Myocyte (in vitro differentiated cells): Measurements from ENCODE around the gene DLL1. TPM values are rescaled to one million over a fixed set of nuclear protein-coding genes. Genes with fewer than 3 reads are reported as not detected.
"Not testable (repeated sequence)": the region's sequence is repeated elsewhere in the genome, so short reads cannot be mapped to it uniquely, and the experiment has no call there.

Experiments
- DNase-seq: peaks from one replicate; pipeline ENCODE4 v3.0.0-alpha.2; 2012; ENCODE audit warnings: low read depth
- total RNA-seq: library from RNA; depleted of rRNA; stranded (reverse); fragments of >200 nt; gene quantifications from 2 replicates; pipeline ENCODE4 v1.2.3, GENCODE V29; 2014

The DLL1 gene
- total RNA-seq, 1 donor from 2014 or later = 38.7 TPM

DNA sequence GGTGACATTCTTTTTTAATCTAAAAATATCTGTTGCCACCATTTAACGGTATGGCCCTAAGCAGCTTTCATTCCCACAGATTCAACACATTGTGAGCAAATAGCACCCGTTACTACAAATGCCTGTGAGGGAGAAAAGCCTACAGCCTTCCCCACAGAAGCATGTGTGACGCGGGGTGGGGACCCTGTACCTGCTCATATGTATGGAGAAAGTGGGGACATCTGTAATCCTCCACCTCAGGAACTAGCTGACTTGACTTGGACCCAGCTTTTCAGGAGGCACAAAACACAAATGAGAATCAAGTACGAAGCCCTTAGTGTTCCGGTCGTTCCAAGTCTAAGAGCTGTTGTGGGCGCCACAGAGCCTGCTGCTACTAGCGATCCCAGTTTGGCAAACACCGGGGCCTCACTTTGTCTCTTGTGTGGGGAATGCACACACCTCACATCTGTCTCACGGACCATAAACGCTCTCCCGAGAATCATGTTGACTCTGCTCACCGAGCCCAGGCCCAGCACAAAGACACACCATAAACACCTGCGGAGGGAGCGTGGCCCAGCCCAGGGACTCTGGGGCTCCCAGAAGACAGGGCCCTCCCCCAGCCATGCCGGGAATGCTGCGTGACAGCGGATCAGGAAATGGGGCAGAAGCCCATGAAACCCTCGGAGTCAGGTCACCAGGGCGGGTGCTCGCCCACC, 21.6 kb downstream of the DLL1 start:
- DNase-seq = no peak

DNA sequence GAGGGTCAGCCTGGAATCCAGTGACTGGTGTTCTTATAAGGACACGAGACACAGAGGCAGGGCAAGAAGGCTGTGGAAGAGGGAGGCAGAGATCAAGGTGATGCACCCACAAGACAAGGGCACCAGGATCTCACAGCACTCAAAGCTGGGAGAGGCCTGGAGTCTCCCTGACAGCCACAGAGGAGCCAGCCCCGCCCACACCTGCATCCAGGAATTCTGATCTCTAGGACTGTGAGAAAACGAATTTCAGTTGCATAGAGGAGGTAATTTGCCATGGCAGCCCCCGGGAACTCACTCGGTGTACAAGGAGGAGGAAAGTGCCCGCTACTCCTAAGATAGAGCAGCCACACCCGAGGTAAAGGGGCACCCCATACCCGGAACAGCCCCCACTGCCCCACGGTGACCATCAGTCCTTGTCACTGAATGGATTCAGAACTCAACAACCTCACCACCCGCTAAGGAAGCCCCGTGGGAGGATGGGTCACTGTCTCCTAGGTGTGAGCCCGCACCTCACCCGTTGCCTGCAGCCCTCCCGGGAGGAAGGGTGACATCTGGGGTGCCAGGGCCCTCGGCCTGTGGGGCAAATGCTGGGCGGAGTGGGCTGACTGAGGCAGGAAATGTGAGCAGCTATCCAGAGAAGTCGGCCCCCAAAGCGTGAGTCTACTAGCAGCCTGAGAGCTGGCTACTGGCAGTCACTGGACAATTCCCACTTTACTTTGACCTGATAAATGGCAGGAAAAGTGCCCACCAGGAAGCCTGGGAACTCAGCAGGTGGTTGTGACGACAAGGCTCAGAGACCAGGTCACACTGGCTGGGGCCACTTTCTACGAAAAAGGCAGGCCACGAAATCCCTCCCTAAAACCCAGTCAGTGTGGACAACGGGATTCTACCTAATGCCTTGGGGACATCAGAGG, 22.4 kb downstream of the DLL1 start:
- no peak for DNase-seq

GRCh38 chr6:170267688-170268087, 23.2 kb downstream of the DLL1 start:
- no peak for DNase-seq

- peak; percentile 93 for DNase-seq
Observed at GRCh38 chr6:170266061-170266825, 24.6 kb downstream of the DLL1 start.

DNA sequence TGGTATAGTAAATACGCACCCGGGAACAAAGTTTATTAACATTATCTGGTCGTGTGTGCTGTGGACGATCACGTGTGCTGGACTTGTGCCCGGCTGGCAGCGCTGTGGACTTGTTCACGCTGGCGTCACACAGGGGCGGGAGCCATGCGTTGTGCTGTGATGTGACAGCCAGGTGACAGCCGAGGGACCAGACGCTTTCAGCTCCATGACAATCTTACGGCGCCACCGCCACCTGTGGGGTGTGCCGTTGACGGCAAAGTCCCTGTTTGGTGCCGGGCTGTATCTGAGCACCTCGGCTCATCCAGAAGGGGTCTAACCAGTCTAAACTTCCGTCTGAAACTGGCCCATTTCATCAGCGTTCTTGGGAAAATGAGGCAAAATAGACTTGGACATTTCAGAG, 25.2 kb downstream of the DLL1 start:
- DNase-seq = peak; percentile 48

GRCh38 chr6:170264644-170265043, 26.2 kb downstream of the DLL1 start:
- not testable (repeated sequence) for DNase-seq

GRCh38 chr6:170264086-170264485, 26.8 kb downstream of the DLL1 start:
- DNase-seq = no peak

DNA sequence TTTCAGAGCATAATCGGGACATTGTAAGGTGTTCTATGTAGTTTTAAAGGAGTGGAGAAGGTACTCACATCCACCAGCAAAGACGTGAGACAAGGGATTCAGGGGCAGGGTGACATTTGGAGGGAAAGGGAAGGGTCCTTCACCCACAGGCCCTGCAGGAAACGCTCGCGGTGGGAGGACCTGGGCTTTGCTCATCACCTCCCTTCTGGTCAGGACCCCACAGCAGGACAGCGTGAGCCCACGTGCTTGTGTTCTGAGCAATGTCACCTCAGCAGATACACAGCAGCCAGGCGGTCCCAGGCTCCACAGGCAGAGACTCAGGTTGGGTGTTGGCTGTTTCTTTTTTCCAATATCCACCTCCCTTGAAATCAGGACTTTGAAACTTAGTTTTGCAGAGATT, 27.5 kb downstream of the DLL1 start:
- DNase-seq = no peak

DNA sequence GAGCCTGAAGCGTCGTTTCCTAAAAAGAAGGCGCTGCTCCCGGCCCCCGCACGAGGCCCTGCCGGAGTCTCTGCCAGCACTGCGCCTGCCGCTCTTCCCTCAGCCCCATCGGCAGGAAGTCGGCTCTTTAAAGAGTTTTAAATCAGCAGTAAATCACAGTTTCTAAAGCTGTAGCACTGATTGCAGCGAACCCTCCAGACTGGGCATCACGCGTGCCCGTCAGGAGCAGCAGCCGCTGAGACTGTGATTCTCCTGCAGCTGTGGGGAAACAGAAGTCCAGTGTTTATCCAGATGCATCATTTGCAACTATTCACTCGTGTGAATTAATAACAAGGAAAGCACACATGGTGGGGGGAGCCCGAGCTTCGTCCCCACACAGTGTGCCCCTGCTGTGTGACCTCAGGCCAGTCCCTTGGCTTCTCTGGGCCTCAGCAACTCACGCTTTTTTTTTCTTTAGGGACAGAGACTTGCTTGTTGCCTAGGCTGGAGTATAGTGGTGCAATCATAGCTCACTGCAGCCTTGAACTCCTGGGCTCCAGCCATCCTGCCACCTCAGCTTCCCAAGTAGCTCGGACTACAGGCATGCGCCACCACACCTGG, 28.3 kb downstream of the DLL1 start:
- no peak for DNase-seq

GRCh38 chr6:170261643-170262488, 29.0 kb downstream of the DLL1 start:
- DNase-seq = no peak

DNA sequence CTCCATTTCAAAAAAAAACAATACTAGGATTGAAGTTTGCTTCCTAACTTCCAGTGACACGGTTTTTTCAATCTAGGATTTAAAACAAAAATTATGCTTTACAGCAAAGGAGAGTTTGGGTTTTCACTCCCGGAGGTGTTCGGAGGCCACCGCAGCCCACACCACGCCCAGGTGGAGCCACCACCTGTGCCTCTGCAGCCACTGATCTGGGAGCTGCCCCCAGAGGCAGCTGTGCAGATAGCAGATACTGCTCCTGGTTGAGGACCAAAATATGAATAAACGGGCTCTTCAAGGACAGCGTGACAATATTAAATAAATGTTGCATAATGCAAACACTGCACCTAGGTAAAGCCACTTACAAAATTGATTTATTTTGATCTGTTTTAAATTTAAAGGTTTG, 30.2 kb downstream of the DLL1 start:
- no peak for DNase-seq

DNA sequence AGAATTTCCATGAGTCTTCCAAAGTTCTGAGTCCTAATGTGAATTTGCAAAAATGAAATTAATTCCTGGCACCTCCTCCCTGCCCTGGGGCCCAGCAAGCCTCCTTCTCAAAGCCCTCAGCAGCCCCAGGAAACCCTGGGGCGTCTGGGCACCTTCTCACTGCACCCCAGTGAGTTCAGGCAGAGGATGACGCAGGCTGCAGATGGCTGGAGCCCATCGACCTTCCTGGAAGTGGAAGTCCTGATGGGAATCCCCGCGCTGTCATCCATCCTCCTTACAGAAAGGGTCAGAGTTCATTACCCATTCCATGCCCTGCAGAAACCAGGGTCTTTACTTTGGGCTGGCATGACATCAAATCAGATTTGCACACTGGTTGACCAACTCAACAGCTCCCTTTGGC, 31.6 kb downstream of the DLL1 start:
- DNase-seq = no peak

GRCh38 chr6:170258407-170258806, 32.5 kb downstream of the DLL1 start:
- DNase-seq = no peak

DNA sequence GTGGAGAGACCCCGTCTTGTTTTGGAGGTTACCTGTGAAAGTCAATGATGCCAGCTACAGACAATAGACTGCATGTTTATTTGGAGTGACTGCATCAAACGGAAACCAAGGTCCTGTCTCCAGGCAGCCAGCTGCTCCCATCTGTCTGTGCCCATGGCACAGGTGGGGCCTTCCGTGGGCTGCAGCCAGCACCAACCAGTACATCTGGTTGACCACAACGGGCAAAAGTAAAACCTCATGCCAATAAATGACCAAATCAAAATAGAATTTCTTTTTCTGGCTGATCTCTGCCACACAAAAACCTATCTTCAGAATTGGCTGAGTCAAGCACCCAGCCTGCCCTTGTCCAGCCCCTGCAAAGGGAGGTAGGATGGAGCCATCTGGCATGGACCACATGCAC, 33.5 kb downstream of the DLL1 start:
- peak; percentile 92 for DNase-seq

GRCh38 chr6:170256641-170257040, 34.2 kb downstream of the DLL1 start:
- no peak for DNase-seq

DNA sequence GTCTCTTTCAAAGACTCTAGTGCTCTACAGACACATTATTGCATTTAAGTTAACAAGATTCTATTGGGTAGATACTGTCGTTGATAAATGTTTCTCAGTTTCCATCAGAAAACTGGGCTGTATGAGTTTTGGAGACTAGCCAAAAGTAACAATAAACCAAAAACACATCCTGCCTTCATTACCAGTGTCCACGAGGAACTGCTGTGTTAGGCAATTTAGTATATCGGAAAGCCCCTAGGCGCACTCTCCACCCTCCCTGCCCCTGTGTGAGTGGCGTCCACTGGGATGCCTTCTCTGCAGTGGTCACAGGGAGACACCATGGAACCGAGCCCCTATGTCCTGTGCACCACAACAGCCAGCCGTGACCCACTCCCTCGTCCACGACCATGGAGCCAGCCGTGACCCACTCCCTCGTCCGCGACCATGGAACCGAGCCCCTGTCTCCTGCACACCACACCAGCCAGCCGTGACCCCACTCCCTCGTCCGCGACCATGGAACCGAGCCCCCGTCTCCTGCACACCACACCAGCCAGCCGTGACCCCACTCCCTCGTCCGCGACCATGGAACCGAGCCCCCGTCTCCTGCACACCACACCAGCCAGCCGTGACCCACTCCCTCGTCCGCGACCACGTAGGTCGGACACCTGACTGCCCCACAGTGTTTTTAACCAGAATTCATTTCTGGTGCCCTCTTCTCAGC, 35.3 kb downstream of the DLL1 start:
- no peak for DNase-seq

GRCh38 chr6:170254315-170255213, 36.3 kb downstream of the DLL1 start:
- no peak for DNase-seq

DNA sequence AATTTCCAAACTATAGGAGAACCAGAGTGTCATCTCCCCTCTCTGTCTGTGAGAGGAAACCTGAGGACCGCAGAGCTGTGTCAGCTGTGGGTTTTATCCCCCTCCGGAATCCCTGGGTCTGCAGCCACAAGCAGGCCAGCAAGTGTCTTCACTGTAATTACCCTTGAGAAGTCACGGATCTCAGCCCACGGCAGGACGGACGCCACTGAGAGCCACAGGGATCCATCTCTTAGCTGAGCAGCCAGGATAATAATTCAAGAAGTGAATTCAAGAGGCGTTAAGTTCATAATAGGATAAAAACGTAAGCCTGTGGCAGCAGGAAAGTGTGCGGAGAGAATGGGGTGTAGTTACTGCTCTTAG, 37.0 kb downstream of the DLL1 start:
- no peak for DNase-seq
